Astrocyte (in vitro differentiated cells and primary cell): ENCODE measurements around the gene ABCG4. TPM values are rescaled to one million over a fixed set of nuclear protein-coding genes. Genes with fewer than 3 reads are reported as not detected.

Experiments used
- DNase-seq: peaks from one replicate; pipeline ENCODE4 v3.0.0-alpha.2; 2010; ENCODE audit warnings: low read depth
- FAIRE-seq: peaks from 2 replicates; lab custom pipeline; 2011; peaks lifted over from hg19 to GRCh38; lab: Jason Lieb, UNC
- H2AFZ ChIP-seq: 2 replicates; pipeline ENCODE4 v1.6.0; 2012; ENCODE audit warnings: low read depth, low read length, inconsistent platforms
- H3K27ac ChIP-seq: 2 replicates; pipeline ENCODE4 v1.5.1; 2011; ENCODE audit warnings: low read depth, low read length, inconsistent platforms
- H3K27me3 ChIP-seq: 2 replicates; pipeline ENCODE4 v1.6.0; 2011; ENCODE audit warnings: low read length, inconsistent platforms; ENCODE audit not compliant: insufficient read depth
- H3K36me3 ChIP-seq: 2 replicates; pipeline ENCODE4 v1.5.1; 2011; ENCODE audit warnings: low read length, inconsistent platforms; ENCODE audit not compliant: insufficient read depth
- H3K4me1 ChIP-seq: 2 replicates; pipeline ENCODE4 v1.5.1; 2011; ENCODE audit warnings: low read length, inconsistent platforms; ENCODE audit not compliant: insufficient read depth
- H3K4me2 ChIP-seq: 2 replicates; pipeline ENCODE4 v1.6.0; 2012; ENCODE audit warnings: low read length, inconsistent platforms
- H3K4me3 ChIP-seq: 2 replicates; pipeline ENCODE4 v1.5.1; 2011; ENCODE audit warnings: low read depth, mild to moderate bottlenecking, low read length, inconsistent platforms; ENCODE audit not compliant: insufficient read depth
- H3K79me2 ChIP-seq: 2 replicates; pipeline ENCODE4 v1.6.0; 2012; ENCODE audit warnings: mild to moderate bottlenecking, low read length, inconsistent platforms; ENCODE audit not compliant: insufficient read depth
- H3K9ac ChIP-seq: 2 replicates; pipeline ENCODE4 v1.6.0; 2012; ENCODE audit warnings: mild to moderate bottlenecking, low read length, inconsistent platforms
- H3K9me3 ChIP-seq: 2 replicates; pipeline ENCODE4 v1.5.1; 2012; ENCODE audit warnings: low read depth, mild to moderate bottlenecking, low read length, inconsistent platforms; ENCODE audit not compliant: insufficient read depth
- H4K20me1 ChIP-seq: 2 replicates; pipeline ENCODE4 v1.6.0; 2012; ENCODE audit warnings: low read length, inconsistent platforms; ENCODE audit not compliant: insufficient read depth
- H3K27ac Mint-ChIP-seq: one replicate; pipeline ENCODE4 v1.8.0; 2021; ENCODE audit warnings: mild to moderate bottlenecking, mixed read lengths; ENCODE audit not compliant: unreplicated experiment
- H3K27me3 Mint-ChIP-seq: one replicate; pipeline ENCODE4 v1.8.0; 2021; ENCODE audit warnings: low read depth, mixed read lengths; ENCODE audit not compliant: unreplicated experiment
- H3K36me3 Mint-ChIP-seq: one replicate; pipeline ENCODE4 v1.8.0; 2021; ENCODE audit warnings: low read depth, mixed read lengths; ENCODE audit not compliant: unreplicated experiment
- H3K4me1 Mint-ChIP-seq: one replicate; pipeline ENCODE4 v1.8.0; 2021; ENCODE audit warnings: low read depth, mixed read lengths; ENCODE audit not compliant: unreplicated experiment
- H3K4me3 Mint-ChIP-seq: one replicate; pipeline ENCODE4 v1.8.0; 2021; ENCODE audit warnings: mild to moderate bottlenecking, moderate library complexity, mixed read lengths; ENCODE audit not compliant: unreplicated experiment
- H3K9me3 Mint-ChIP-seq: one replicate; pipeline ENCODE4 v1.8.0; 2021; ENCODE audit warnings: mild to moderate bottlenecking, mixed read lengths; ENCODE audit not compliant: unreplicated experiment
- CTCF ChIP-seq: IDR thresholded peaks from 2 replicates; pipeline ENCODE4 v1.5.1; 2011; ENCODE audit warnings: low read depth, mild to moderate bottlenecking, inconsistent platforms, low read length, moderate library complexity; ENCODE audit not compliant: insufficient read depth
- EZH2 ChIP-seq: IDR thresholded peaks from 2 replicates; pipeline ENCODE4 v1.6.1; 2012; ENCODE audit warnings: mild to moderate bottlenecking, low read length, inconsistent platforms; ENCODE audit not compliant: insufficient read depth
- total RNA-seq: library from RNA; stranded (reverse); gene quantifications from 2 replicates; pipeline ENCODE4 v1.2.1, GENCODE V29; 2021

Gene ABCG4
- total RNA-seq, 1 donor from 2014 or later: 1.5 TPM

- no peak overlapping the region for H3K27ac ChIP-seq
These were observed 58.6 kb downstream of the ABCG4 start for GRCh38 chr11:119207415-119207960.

GRCh38 chr11:119209186-119209585, 60.3 kb downstream of the ABCG4 start:
- Histone ChIP-seq H3K79me2 (peaks cover 78% of the 10 kb centered on the region), H3K27ac (no peak overlapping the region), H3K4me2 (no peak overlapping the region), H3K36me3 (no peaks in the 10 kb centered on the region), H3K27me3 (no peaks in the 10 kb centered on the region), H3K4me1 (peaks cover 4% of the 10 kb centered on the region), H4K20me1 (peaks cover 58% of the 10 kb centered on the region), H2AFZ (no peak overlapping the region), H3K9ac (no peak overlapping the region), H3K9me3 (no peaks in the 10 kb centered on the region), H3K4me3 (no peak overlapping the region)
- FAIRE-seq: no peak
- Mint-ChIP-seq H3K27me3 (no peaks in the 10 kb centered on the region), H3K27ac (no peak overlapping the region), H3K4me3 (no peak overlapping the region), H3K36me3 (no peaks in the 10 kb centered on the region), H3K9me3 (no peaks in the 10 kb centered on the region), H3K4me1 (peaks cover 10% of the 10 kb centered on the region)
- no peak for DNase-seq
- no peak for TF ChIP-seq EZH2
- TF ChIP-seq CTCF: no peak

More at GRCh38 chr11:119207415-119207960, 58.6 kb downstream of the ABCG4 start:
- peak overlapping the region; percentile 85 for H3K27ac Mint-ChIP-seq
- H3K9me3 Mint-ChIP-seq: no peaks in the 10 kb centered on the region
- Histone ChIP-seq H4K20me1 (peaks cover 42% of the 10 kb centered on the region), H2AFZ (no peak overlapping the region), H3K9ac (peak overlapping the region; percentile 85), H3K4me3 (peak overlapping the region; percentile 87), H3K27me3 (no peaks in the 10 kb centered on the region), H3K4me1 (peaks cover 4% of the 10 kb centered on the region), H3K79me2 (peaks cover 61% of the 10 kb centered on the region), H3K36me3 (no peaks in the 10 kb centered on the region), H3K4me2 (peak overlapping the region; percentile 86), H3K9me3 (no peaks in the 10 kb centered on the region)
- TF ChIP-seq CTCF: no peak
- H3K4me3 Mint-ChIP-seq: peak overlapping the region; percentile 96
- no peak for FAIRE-seq
- peaks cover 10% of the 10 kb centered on the region for H3K4me1 Mint-ChIP-seq
- no peaks in the 10 kb centered on the region for H3K27me3 Mint-ChIP-seq
- no peaks in the 10 kb centered on the region for H3K36me3 Mint-ChIP-seq
- no peak for DNase-seq

GRCh38 chr11:119210050-119210449, 61.2 kb downstream of the ABCG4 start:
- H3K9ac ChIP-seq: no peak overlapping the region
- Mint-ChIP-seq H3K27ac (no peak overlapping the region), H3K36me3 (no peaks in the 10 kb centered on the region), H3K4me1 (peaks cover 10% of the 10 kb centered on the region), H3K4me3 (no peak overlapping the region), H3K27me3 (no peaks in the 10 kb centered on the region), H3K9me3 (no peaks in the 10 kb centered on the region)
- peaks cover 66% of the 10 kb centered on the region for H4K20me1 ChIP-seq
- no peak for TF ChIP-seq EZH2
- no peak for TF ChIP-seq CTCF
- H2AFZ ChIP-seq: no peak overlapping the region
- no peak overlapping the region for H3K4me2 ChIP-seq
- peaks cover 4% of the 10 kb centered on the region for H3K4me1 ChIP-seq
- H3K27me3 ChIP-seq: no peaks in the 10 kb centered on the region
- H3K27ac ChIP-seq: no peak overlapping the region
- DNase-seq (no peak), FAIRE-seq (no peak)
- H3K79me2 ChIP-seq: peaks cover 86% of the 10 kb centered on the region
- no peaks in the 10 kb centered on the region for H3K9me3 ChIP-seq
- no peaks in the 10 kb centered on the region for H3K36me3 ChIP-seq
- H3K4me3 ChIP-seq: no peak overlapping the region
